HepG2 (cell line): ENCODE results near the gene HOXD4. TPM values are rescaled to one million over a fixed set of nuclear protein-coding genes. Genes with fewer than 3 reads are reported as not detected.

Experiments used
- JARID2 ChIP-seq: sonication (generic); formaldehyde crosslinking; IDR thresholded peaks from 2 replicates; pipeline ENCODE4 v1.8.1; 2023; ENCODE audit warnings: missing genetic modification reagents, inconsistent platforms; ENCODE audit not compliant: insufficient replicate concordance
- JUN ChIP-seq: sonication (generic); formaldehyde crosslinking; IDR thresholded peaks from 2 replicates; pipeline ENCODE4 v1.4.0; 2020; ENCODE audit warnings: mild to moderate bottlenecking, missing genetic modification reagents
- KLF15 ChIP-seq: sonication (generic); formaldehyde crosslinking; IDR thresholded peaks from 2 replicates; pipeline ENCODE4 v1.8.1; 2023; ENCODE audit warnings: borderline replicate concordance, mild to moderate bottlenecking, inconsistent platforms, missing genetic modification reagents, mixed read lengths
- MED13 ChIP-seq: sonication (generic); formaldehyde crosslinking; IDR thresholded peaks from 2 replicates; pipeline ENCODE4 v1.5.0; 2020; ENCODE audit warnings: missing genetic modification reagents
- MIXL1 ChIP-seq: IDR thresholded peaks from 2 replicates; pipeline ENCODE4 v1.6.1; 2016
- PHF8 ChIP-seq: sonication (generic); formaldehyde crosslinking; IDR thresholded peaks from 2 replicates; pipeline ENCODE4 v1.5.0; 2020; ENCODE audit warnings: missing genetic modification reagents
- TBL1XR1 ChIP-seq: fragments of 150-350 bp; IDR thresholded peaks from 2 replicates; pipeline ENCODE4 v1.6.1; 2014; ENCODE audit warnings: borderline replicate concordance, low read length; ENCODE audit not compliant: partially characterized antibody
- ZNF12 ChIP-seq: sonication (generic); formaldehyde crosslinking; IDR thresholded peaks from 2 replicates; pipeline ENCODE4 v1.5.0; 2020; ENCODE audit warnings: missing genetic modification reagents
- ZNF143 ChIP-seq: sonication (generic); formaldehyde crosslinking; IDR thresholded peaks from 2 replicates; pipeline ENCODE4 v1.4.0; 2020; ENCODE audit warnings: missing genetic modification reagents
- ZNF234 ChIP-seq: sonication (generic); formaldehyde crosslinking; conservative IDR thresholded peaks from 2 replicates; pipeline ENCODE4 v1.5.1; 2020; ENCODE audit warnings: mild to moderate bottlenecking, missing genetic modification reagents
- ZNF562 ChIP-seq: sonication (generic); formaldehyde crosslinking; IDR thresholded peaks from 2 replicates; pipeline ENCODE4 v1.8.0; 2022; ENCODE audit warnings: missing genetic modification reagents, borderline replicate concordance
- ZNF569 ChIP-seq: sonication (generic); formaldehyde crosslinking; IDR thresholded peaks from 2 replicates; pipeline ENCODE4 v1.5.0; 2020; ENCODE audit warnings: mild to moderate bottlenecking, missing genetic modification reagents, moderate library complexity, borderline replicate concordance
- ZNF766 ChIP-seq: sonication (generic); formaldehyde crosslinking; IDR thresholded peaks from 2 replicates; pipeline ENCODE4 v1.5.0; 2020; ENCODE audit warnings: missing genetic modification reagents, borderline replicate concordance
- ZNF768 ChIP-seq: sonication (generic); formaldehyde crosslinking; IDR thresholded peaks from 2 replicates; pipeline ENCODE4 v1.4.0; 2020; ENCODE audit warnings: missing genetic modification reagents
- ZSCAN30 ChIP-seq: sonication (generic); formaldehyde crosslinking; IDR thresholded peaks from 2 replicates; pipeline ENCODE4 v1.5.0; 2020; ENCODE audit warnings: mild to moderate bottlenecking, missing genetic modification reagents
- polyA plus RNA-seq, 8 experiments: library from polyadenylated mRNA; depleted of rRNA in 3 of 8; stranded (reverse) in 7 of 8; unstranded in 1 of 8; fragments of >200 nt; fragmentation: Illumina TruSeq in 4 of 8; extraction: Trizol in 4 of 8; gene quantifications; 2 replicates each; pipeline versions ENCODE4 v1.2.1 to v1.2.3, GENCODE V29; 2011 to 2016; ENCODE audit warnings: low read depth in 4 of 8, missing spikeins in 1 of 8, mixed read lengths in 1 of 8; ENCODE audit not compliant: insufficient read depth in 1 of 8
- total RNA-seq, 5 experiments: library from RNA; depleted of rRNA; stranded (reverse); fragments of >200 nt; fragmentation: Illumina TruSeq; extraction: Trizol; gene quantifications; 2 replicates each; pipeline ENCODE4 v1.2.3, GENCODE V29; 2016; ENCODE audit warnings: low read depth in 1 of 5
- TF ChIP-seq, protein P1 (sequence below): IDR thresholded peaks from 2 replicates; pipeline ENCODE4 v1.6.1; 2016; ENCODE audit warnings: low read depth, control low read depth
- TF ChIP-seq, protein P2 (sequence below): sonication (generic); formaldehyde crosslinking; IDR thresholded peaks from 2 replicates; pipeline ENCODE4 v1.4.0; 2020; ENCODE audit warnings: mild to moderate bottlenecking, missing genetic modification reagents
- TF ChIP-seq, protein P3 (sequence below): sonication (generic); formaldehyde crosslinking; IDR thresholded peaks from 2 replicates; pipeline ENCODE4 v1.9.0; 2022; ENCODE audit warnings: missing genetic modification reagents, mild to moderate bottlenecking, borderline replicate concordance

The HOXD4 gene
- total and polyA plus RNA-seq, 2 of the 13 experiments (the other 11 are each of a cell fraction or from before 2014, with no cell fraction given), result not detected

DNA sequence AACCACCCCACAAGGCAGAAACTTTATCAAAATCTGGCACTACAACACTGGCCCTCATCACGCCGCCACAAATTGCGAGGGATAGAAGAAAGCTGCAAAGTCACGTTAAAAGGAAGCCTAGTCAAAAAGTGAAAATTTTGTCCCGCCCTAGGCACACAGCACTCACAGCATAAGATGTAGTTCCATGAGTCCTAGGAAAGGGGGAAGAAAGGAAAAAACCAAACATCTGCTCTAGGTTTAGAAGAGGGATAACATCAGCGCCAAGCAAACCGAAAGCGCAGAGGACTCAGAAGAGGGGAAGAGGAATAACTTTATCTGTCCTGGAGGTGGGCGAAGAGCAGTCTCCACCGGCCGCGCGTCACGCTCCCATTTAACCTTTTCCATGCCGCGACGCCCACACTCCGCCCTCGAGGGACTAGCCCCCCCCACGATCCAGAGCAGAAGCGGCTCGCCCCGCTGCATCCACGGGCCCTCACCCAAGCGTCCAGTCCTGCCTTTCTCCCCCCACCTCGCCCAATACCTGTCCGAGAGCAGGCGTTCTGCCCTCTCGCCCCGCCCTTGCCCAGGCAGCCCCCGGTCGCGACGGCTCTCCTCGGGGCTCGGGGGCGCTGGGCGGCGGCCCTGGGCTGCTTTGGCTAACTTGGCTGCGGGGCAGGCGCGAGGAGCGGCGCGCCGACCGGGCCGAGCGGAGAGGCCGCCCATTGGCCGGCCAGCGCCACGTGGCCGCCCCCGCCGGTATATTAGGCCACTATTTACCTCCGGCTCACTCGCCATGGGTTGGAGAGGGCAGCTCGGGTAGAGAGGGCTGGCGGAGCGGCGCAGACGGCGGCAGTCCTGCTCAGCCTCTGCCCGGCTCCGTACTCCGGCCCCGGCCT is 36.8 kb downstream of the HOXD4 start, which contains the start of gene HOXD1 (continued):
- TF ChIP-seq ZNF234 (CRISPR knock-in tag), result no peak
- TF ChIP-seq, protein P1, sequence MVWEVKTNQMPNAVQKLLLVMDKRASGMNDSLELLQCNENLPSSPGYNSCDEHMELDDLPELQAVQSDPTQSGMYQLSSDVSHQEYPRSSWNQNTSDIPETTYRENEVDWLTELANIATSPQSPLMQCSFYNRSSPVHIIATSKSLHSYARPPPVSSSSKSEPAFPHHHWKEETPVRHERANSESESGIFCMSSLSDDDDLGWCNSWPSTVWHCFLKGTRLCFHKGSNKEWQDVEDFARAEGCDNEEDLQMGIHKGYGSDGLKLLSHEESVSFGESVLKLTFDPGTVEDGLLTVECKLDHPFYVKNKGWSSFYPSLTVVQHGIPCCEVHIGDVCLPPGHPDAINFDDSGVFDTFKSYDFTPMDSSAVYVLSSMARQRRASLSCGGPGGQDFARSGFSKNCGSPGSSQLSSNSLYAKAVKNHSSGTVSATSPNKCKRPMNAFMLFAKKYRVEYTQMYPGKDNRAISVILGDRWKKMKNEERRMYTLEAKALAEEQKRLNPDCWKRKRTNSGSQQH (CRISPR knock-in tag), result 0 out of 2 replicates have a peak, but pooled peaks have one; percentile 21
- TF ChIP-seq ZNF143, result no peak
- no peak for TF ChIP-seq ZNF569 (CRISPR knock-in tag)
- no peak for TF ChIP-seq KLF15 (CRISPR knock-in tag)
- peak; percentile 12; the same call in 1 of the 2 replicates for TF ChIP-seq ZNF768 (CRISPR knock-in tag)
- 0 out of 2 replicates have a peak, but pooled peaks have one; percentile 2 for TF ChIP-seq ZNF12 (CRISPR knock-in tag)
- no peak; the same call in 1 of the 2 replicates for TF ChIP-seq ZSCAN30
- TF ChIP-seq PHF8 (CRISPR knock-in tag), result peak; percentile 70
- TF ChIP-seq ZNF562 (CRISPR knock-in tag), result no peak
- 0 out of 2 replicates have a peak, but pooled peaks have one; percentile 29 for TF ChIP-seq JUN (CRISPR knock-in tag)
- TF ChIP-seq TBL1XR1, result no peak
- no peak; the same call in 1 of the 2 replicates for TF ChIP-seq MIXL1
- TF ChIP-seq, protein P2, sequence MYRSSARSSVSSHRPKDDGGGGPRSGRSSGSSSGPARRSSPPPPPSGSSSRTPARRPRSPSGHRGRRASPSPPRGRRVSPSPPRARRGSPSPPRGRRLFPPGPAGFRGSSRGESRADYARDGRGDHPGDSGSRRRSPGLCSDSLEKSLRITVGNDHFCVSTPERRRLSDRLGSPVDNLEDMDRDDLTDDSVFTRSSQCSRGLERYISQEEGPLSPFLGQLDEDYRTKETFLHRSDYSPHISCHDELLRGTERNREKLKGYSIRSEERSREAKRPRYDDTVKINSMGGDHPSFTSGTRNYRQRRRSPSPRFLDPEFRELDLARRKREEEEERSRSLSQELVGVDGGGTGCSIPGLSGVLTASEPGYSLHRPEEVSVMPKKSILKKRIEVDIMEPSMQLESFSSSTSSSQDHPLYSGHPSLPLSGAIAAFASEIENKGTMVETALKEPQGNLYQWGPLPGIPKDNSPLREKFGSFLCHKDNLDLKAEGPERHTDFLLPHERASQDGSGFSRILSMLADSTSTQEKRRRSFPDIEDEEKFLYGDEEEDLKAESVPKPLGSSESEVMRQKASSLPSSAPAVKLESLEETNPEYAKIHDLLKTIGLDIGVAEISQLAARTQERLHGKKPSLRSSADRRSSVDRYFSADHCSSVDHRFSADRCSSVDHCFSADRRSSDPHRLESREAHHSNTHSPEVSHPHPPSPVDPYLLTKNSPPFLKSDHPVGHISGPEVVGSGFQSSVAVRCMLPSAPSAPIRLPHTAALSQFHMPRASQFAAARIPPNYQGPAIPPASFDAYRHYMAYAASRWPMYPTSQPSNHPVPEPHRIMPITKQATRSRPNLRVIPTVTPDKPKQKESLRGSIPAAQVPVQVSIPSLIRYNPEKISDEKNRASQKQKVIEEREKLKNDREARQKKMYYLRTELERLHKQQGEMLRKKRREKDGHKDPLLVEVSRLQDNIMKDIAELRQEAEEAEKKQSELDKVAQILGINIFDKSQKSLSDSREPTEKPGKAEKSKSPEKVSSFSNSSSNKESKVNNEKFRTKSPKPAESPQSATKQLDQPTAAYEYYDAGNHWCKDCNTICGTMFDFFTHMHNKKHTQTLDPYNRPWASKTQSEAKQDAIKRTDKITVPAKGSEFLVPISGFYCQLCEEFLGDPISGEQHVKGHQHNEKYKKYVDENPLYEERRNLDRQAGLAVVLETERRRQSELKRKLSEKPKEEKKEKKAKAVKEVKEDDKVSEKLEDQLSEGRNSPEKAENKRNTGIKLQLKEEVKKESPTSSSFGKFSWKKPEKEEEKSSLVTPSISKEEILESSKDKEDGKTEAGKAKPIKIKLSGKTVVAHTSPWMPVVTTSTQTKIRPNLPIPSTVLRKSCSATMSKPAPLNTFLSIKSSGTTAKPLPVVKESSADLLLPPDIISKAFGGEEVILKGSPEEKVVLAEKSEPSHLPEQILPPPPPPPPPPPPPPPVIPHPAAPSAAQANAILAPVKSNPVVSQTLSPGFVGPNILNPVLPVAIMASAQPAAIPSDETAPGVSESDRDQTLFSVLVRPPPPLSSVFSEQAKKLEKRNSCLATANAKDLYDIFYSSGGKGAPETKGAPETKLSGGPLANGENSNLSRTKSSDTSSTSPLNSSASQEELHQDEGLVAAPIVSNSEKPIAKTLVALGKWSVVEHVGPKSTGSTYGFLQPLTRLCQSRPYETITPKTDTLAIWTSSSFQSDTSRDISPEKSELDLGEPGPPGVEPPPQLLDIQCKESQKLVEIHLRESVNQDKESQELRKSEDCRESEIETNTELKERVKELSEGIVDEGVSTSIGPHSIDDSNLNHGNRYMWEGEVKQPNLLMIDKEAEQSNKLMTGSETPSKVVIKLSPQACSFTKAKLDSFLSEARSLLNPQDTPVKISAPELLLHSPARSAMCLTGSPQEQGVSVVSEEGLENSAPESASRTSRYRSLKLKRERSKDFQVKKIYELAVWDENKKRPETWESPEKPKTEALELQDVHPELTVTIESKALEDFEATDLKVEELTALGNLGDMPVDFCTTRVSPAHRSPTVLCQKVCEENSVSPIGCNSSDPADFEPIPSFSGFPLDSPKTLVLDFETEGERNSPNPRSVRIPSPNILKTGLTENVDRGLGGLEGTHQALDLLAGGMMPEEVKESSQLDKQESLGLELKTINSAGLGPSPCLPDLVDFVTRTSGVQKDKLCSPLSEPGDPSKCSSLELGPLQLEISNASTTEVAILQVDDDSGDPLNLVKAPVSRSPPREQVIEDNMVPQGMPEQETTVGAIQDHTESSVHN, result no peak
- TF ChIP-seq MED13 (CRISPR knock-in tag), result no peak; the same call in 1 of the 2 replicates
- TF ChIP-seq, protein P3, sequence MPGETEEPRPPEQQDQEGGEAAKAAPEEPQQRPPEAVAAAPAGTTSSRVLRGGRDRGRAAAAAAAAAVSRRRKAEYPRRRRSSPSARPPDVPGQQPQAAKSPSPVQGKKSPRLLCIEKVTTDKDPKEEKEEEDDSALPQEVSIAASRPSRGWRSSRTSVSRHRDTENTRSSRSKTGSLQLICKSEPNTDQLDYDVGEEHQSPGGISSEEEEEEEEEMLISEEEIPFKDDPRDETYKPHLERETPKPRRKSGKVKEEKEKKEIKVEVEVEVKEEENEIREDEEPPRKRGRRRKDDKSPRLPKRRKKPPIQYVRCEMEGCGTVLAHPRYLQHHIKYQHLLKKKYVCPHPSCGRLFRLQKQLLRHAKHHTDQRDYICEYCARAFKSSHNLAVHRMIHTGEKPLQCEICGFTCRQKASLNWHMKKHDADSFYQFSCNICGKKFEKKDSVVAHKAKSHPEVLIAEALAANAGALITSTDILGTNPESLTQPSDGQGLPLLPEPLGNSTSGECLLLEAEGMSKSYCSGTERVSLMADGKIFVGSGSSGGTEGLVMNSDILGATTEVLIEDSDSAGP (CRISPR knock-in tag), result peak; percentile 62; the same call in 1 of the 2 replicates
- no peak for TF ChIP-seq JARID2 (CRISPR knock-in tag)
- no peak for TF ChIP-seq ZNF766 (CRISPR knock-in tag)
